Esophagus squamous epithelium (tissue), 4 donors: ENCODE measurements around the gene PCDHGA8.

ENCODE experiments used
- CTCF ChIP-seq, 6 experiments: fragments of 450-650 bp in 4 of 6; fragments of 200-600 bp in 2 of 6; sonication (generic) in 2 of 6; IDR thresholded peaks; one replicate each; pipeline ENCODE4 v1.5.1; 2016 to 2019; ENCODE audit warnings: antibody characterized with exemption in 6 of 6, mild to moderate bottlenecking in 4 of 6, moderate library complexity in 4 of 6
- POLR2A ChIP-seq, 4 donors: fragments of 450-650 bp; IDR thresholded peaks; one replicate each; pipeline ENCODE4 v1.6.1; 2017; ENCODE audit warnings: antibody characterized with exemption in 4 of 4, mild to moderate bottlenecking in 4 of 4, moderate library complexity in 3 of 4

- TF ChIP-seq CTCF (IDR thresholded peaks at IDR 0.05) (no peak), POLR2A (IDR thresholded peaks at IDR 0.05) (no peak)
These were observed 47.1 kb upstream of the PCDHGA8 start for GRCh38 chr5:141345327-141345726.
